Measurements from ENCODE around the gene VAV2.

Gene VAV2

GRCh38 chr9:133991964-133992779 is at the start of gene VAV2:
TSS of gene VAV2 (minus strand) at chr9:133992324. CDS start at chr9:133992278, 46 bp downstream.
- TF ChIP-seq CTCF (IDR thresholded peaks at IDR 0.05; ENCODE audit: borderline replicate concordance, control extremely low read depth, extremely low read depth, insufficient read depth, missing control alignments) = no peak
- in situ Hi-C loops (cut with MboI; ENCODE audit: low sequenced_read_pairs, unreplicated experiment) = loop anchor here (10.0 kb wide), 1 partner anchor 207 kb away; no protein-coding TSS in a partner anchor
- DNase-seq (ENCODE audit: low spot score) = peak; percentile 83

- in situ Hi-C loops (cut with MboI; ENCODE audit: low sequenced_read_pairs, unreplicated experiment) = no loop called here
- DNase-seq (ENCODE audit: low spot score) = no peak
- TF ChIP-seq CTCF (IDR thresholded peaks at IDR 0.05; ENCODE audit: borderline replicate concordance, control extremely low read depth, extremely low read depth, insufficient read depth, missing control alignments) = no peak
These were observed 49.5 kb upstream of the VAV2 start for GRCh38 chr9:134041649-134041962.

GRCh38 chr9:134040781-134041648 is 48.9 kb upstream of the VAV2 start:
- in situ Hi-C loops (cut with MboI; ENCODE audit: low sequenced_read_pairs, unreplicated experiment) = no loop called here
- DNase-seq (ENCODE audit: low spot score) = no peak

GRCh38 chr9:134040176-134040565 is 48.0 kb upstream of the VAV2 start:
- DNase-seq (ENCODE audit: low spot score) = no peak
- in situ Hi-C loops (cut with MboI; ENCODE audit: low sequenced_read_pairs, unreplicated experiment) = no loop called here
- TF ChIP-seq CTCF (IDR thresholded peaks at IDR 0.05; ENCODE audit: borderline replicate concordance, control extremely low read depth, extremely low read depth, insufficient read depth, missing control alignments) = no peak

More at GRCh38 chr9:134040781-134041648, 48.9 kb upstream of the VAV2 start:
- no peak for TF ChIP-seq CTCF (IDR thresholded peaks at IDR 0.05; ENCODE audit: borderline replicate concordance, control extremely low read depth, extremely low read depth, insufficient read depth, missing control alignments)

- TF ChIP-seq CTCF (IDR thresholded peaks at IDR 0.05; ENCODE audit: borderline replicate concordance, control extremely low read depth, extremely low read depth, insufficient read depth, missing control alignments) = no peak
- in situ Hi-C loops (cut with MboI; ENCODE audit: low sequenced_read_pairs, unreplicated experiment) = no loop called here
- no peak for DNase-seq (ENCODE audit: low spot score)
These were observed 47.5 kb upstream of the VAV2 start for GRCh38 chr9:134039386-134040175.

GRCh38 chr9:134037641-134038040 is 45.5 kb upstream of the VAV2 start:
- no peak for TF ChIP-seq CTCF (IDR thresholded peaks at IDR 0.05; ENCODE audit: borderline replicate concordance, control extremely low read depth, extremely low read depth, insufficient read depth, missing control alignments)
- DNase-seq (ENCODE audit: low spot score) = no peak
- in situ Hi-C loops (cut with MboI; ENCODE audit: low sequenced_read_pairs, unreplicated experiment) = no loop called here

Measured in GM13976 (cell line).